GM19324 (cell line): ENCODE data around the gene ZNFX1.

Source experiments
- ATAC-seq: cut with Tn5 transposase; IDR thresholded peaks from one replicate; pipeline ENCODE4 v1.9.1; 2021; ENCODE audit warnings: mild to moderate bottlenecking, moderate library complexity; ENCODE audit not compliant: unreplicated experiment, low FRiP score

The ZNFX1 gene

GRCh38 chr20:49293122-49293521 is 15.3 kb upstream of the ZNFX1 start:
- no peak for ATAC-seq

- ATAC-seq, result no peak
These were observed 14.2 kb upstream of the ZNFX1 start for GRCh38 chr20:49292010-49292409.

- ATAC-seq, result no peak
These were observed 13.3 kb upstream of the ZNFX1 start for GRCh38 chr20:49291200-49291599.

GRCh38 chr20:49290608-49291191 is 12.8 kb upstream of the ZNFX1 start:
- ATAC-seq, result no peak

GRCh38 chr20:49288784-49289696 is 11.2 kb upstream of the ZNFX1 start:
- ATAC-seq, result no peak

- no peak for ATAC-seq
These were observed 10.4 kb upstream of the ZNFX1 start for GRCh38 chr20:49288250-49288751.

- no peak for ATAC-seq
These were observed 9.8 kb upstream of the ZNFX1 start for GRCh38 chr20:49287555-49288249.

GRCh38 chr20:49286689-49287551 is 9.1 kb upstream of the ZNFX1 start:
- no peak for ATAC-seq

- ATAC-seq, result no peak
These were observed 8.1 kb upstream of the ZNFX1 start for GRCh38 chr20:49285813-49286494.

GRCh38 chr20:49285233-49285668 is 7.4 kb upstream of the ZNFX1 start:
- no peak for ATAC-seq

- ATAC-seq, result no peak
These were observed 7.0 kb upstream of the ZNFX1 start for GRCh38 chr20:49284818-49285217.

GRCh38 chr20:49283703-49284625 is 6.1 kb upstream of the ZNFX1 start:
- no peak for ATAC-seq

- no peak for ATAC-seq
These were observed 5.4 kb upstream of the ZNFX1 start for GRCh38 chr20:49283176-49283702.

GRCh38 chr20:49282584-49283171 is 4.8 kb upstream of the ZNFX1 start:
- ATAC-seq, result no peak

GRCh38 chr20:49281913-49282467 is 4.1 kb upstream of the ZNFX1 start:
- ATAC-seq, result no peak

GRCh38 chr20:49281059-49281912 is 3.4 kb upstream of the ZNFX1 start:
- ATAC-seq, result no peak
